Vagina (tissue), 2 donors: ENCODE measurements around the gene EMSY. TPM values are rescaled to one million over a fixed set of nuclear protein-coding genes. Genes with fewer than 3 reads are reported as not detected.
"Not testable (repeated sequence)": the region's sequence is repeated elsewhere in the genome, so short reads cannot be mapped to it uniquely, and the experiment has no call there.

Source experiments
- DNase-seq, 2 donors: peaks; one replicate each; pipeline ENCODE4 v3.0.0-alpha.2; 2017; ENCODE audit errors: extremely low spot score in 2 of 2
- H3K27ac ChIP-seq: fragments of 200-600 bp; sonication (generic); one replicate; pipeline ENCODE4 v1.5.1; 2019
- H3K27me3 ChIP-seq: fragments of 200-600 bp; sonication (generic); one replicate; pipeline ENCODE4 v1.5.1; 2019
- H3K36me3 ChIP-seq, 2 donors: fragments of 200-600 bp; sonication (generic); one replicate each; pipeline ENCODE4 v1.5.1; 2017 to 2019
- H3K4me1 ChIP-seq: fragments of 200-600 bp; sonication (generic); one replicate; pipeline ENCODE4 v1.5.1; 2019
- H3K4me3 ChIP-seq, 2 donors: fragments of 200-600 bp; sonication (generic); 1 replicate in 1 of 2; 2 replicates in 1 of 2; pipeline ENCODE4 v1.5.1; 2016 to 2019
- H3K9me3 ChIP-seq: fragments of 200-600 bp; sonication (generic); one replicate; pipeline ENCODE4 v1.5.1; 2019
- POLR2A ChIP-seq, 2 donors: fragments of 450-650 bp; IDR thresholded peaks; one replicate each; pipeline ENCODE4 v1.6.1; 2017; ENCODE audit warnings: antibody characterized with exemption in 2 of 2, mild to moderate bottlenecking in 2 of 2, moderate library complexity in 2 of 2
- POLR2AphosphoS5 ChIP-seq, 2 donors: sonication (generic); formaldehyde crosslinking; IDR thresholded peaks; one replicate each; pipeline ENCODE4 v1.9.0; 2017; ENCODE audit warnings: antibody characterized with exemption in 2 of 2, mild to moderate bottlenecking in 2 of 2, low read depth in 1 of 2; ENCODE audit not compliant: insufficient read depth in 1 of 2
- intact Hi-C: fragments of 100-400 bp; cut with DNase I; formaldehyde crosslinking; loops from one replicate; pipeline ENCODE4 v1.15.1; 2023
- total RNA-seq: library from RNA; depleted of rRNA; stranded (reverse); fragments of >200 nt; gene quantifications from one replicate; pipeline ENCODE4 v1.2.3, GENCODE V29; 2016
- TF ChIP-seq, protein P1 (sequence below), 3 experiments: fragments of 450-650 bp in 2 of 3; fragments of 200-600 bp in 1 of 3; sonication (generic) in 1 of 3; IDR thresholded peaks; one replicate each; pipeline ENCODE4 v1.5.1; 2017 to 2019; ENCODE audit warnings: antibody characterized with exemption in 3 of 3, mild to moderate bottlenecking in 2 of 3, moderate library complexity in 2 of 3

Gene EMSY
- total RNA-seq, 1 donor from 2014 or later, result 31.2 TPM

- no peak overlapping the region for H3K4me3 ChIP-seq
- DNase-seq, result no peak
- TF ChIP-seq POLR2AphosphoS5 (IDR thresholded peaks at IDR 0.05; ENCODE audit: insufficient read depth in 1 of 2, low read depth in 1 of 2), result no peak
- intact Hi-C loops, result no loop called here
- H3K36me3 ChIP-seq, result no peaks in the 10 kb centered on the region
- no peaks in the 10 kb centered on the region for H3K27me3 ChIP-seq
- no peaks in the 10 kb centered on the region for H3K9me3 ChIP-seq
- H3K27ac ChIP-seq, result no peak overlapping the region
- no peaks in the 10 kb centered on the region for H3K4me1 ChIP-seq
These were observed 123.3 kb downstream of the EMSY start for GRCh38 chr11:76568139-76568538.

DNA sequence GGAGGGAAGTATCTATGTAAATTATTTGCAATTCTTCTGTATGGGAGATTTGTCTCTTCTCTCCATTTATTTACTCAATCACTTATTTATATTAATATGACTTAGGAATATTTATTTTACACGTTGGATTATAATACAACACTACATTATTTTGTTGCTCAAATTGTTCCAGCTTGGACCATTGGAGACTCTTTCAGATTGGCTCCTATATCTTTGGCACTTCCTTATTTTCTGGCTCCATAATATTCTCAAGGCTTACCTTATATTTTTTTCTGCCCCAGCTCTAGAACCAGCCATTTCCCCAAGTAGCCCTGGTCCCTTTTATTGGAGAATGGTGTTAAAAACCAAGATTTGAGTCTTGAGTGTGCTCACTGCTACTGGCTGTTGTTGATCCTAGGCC is 123.8 kb downstream of the EMSY start:
- TF ChIP-seq, protein P1, sequence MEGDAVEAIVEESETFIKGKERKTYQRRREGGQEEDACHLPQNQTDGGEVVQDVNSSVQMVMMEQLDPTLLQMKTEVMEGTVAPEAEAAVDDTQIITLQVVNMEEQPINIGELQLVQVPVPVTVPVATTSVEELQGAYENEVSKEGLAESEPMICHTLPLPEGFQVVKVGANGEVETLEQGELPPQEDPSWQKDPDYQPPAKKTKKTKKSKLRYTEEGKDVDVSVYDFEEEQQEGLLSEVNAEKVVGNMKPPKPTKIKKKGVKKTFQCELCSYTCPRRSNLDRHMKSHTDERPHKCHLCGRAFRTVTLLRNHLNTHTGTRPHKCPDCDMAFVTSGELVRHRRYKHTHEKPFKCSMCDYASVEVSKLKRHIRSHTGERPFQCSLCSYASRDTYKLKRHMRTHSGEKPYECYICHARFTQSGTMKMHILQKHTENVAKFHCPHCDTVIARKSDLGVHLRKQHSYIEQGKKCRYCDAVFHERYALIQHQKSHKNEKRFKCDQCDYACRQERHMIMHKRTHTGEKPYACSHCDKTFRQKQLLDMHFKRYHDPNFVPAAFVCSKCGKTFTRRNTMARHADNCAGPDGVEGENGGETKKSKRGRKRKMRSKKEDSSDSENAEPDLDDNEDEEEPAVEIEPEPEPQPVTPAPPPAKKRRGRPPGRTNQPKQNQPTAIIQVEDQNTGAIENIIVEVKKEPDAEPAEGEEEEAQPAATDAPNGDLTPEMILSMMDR (IDR thresholded peaks at IDR 0.05), result no peak
- TF ChIP-seq POLR2AphosphoS5 (IDR thresholded peaks at IDR 0.05; ENCODE audit: insufficient read depth in 1 of 2, low read depth in 1 of 2) (no peak), POLR2A (IDR thresholded peaks at IDR 0.05) (no peak)
- H3K9me3 ChIP-seq, result no peaks in the 10 kb centered on the region
- intact Hi-C loops, result no loop called here
- no peak overlapping the region for H3K27ac ChIP-seq
- no peak for DNase-seq
- no peak overlapping the region for H3K4me3 ChIP-seq
- no peaks in the 10 kb centered on the region for H3K27me3 ChIP-seq
- H3K4me1 ChIP-seq, result no peaks in the 10 kb centered on the region
- H3K36me3 ChIP-seq, result no peaks in the 10 kb centered on the region

DNA sequence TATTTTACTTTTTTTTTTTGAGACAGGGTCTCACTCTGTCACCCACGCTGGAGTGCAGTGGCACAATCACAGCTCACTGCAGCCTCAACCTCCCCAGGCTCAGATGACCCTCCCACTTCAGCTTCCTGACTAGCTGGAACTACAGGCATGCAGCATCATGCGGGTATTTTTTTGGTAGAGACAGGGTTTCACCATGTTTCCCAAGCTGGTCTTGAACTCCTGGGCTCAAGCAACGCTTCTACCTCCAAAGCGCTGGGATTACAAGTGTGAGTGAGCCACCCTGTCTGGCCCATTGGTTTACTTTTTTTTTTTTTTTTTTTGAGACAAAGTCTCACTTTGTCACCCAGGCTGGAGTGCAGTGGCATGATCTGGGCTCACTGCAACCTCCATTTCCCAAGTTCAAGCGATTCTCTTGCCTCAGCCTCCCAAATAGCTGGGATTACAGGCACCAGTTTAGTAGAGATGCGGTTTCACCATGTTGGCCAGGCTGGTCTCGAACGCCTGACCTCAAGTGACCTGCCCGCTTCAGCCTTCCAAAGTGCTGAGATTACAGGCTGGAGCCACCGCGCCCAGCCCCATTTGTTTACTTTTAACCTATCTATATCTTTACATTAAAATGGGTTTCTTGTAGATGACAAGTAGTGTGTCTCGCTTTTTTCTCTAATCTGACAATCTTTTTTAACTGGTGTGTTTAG is 127.5 kb downstream of the EMSY start:
- DNase-seq, H3K36me3 ChIP-seq, H3K4me3 ChIP-seq, H3K9me3 ChIP-seq, H3K27me3 ChIP-seq, H3K4me1 ChIP-seq, intact Hi-C loops, H3K27ac ChIP-seq: not testable (repeated sequence)

- H3K9me3 ChIP-seq, result no peaks in the 10 kb centered on the region
- no peaks in the 10 kb centered on the region for H3K27me3 ChIP-seq
- intact Hi-C loops, result no loop called here
- H3K36me3 ChIP-seq, result no peaks in the 10 kb centered on the region
- DNase-seq, result no peak
- TF ChIP-seq POLR2AphosphoS5 (IDR thresholded peaks at IDR 0.05; ENCODE audit: insufficient read depth in 1 of 2, low read depth in 1 of 2), result no peak
- TF ChIP-seq, protein P1 (IDR thresholded peaks at IDR 0.05), result no peak
- no peak for TF ChIP-seq POLR2A (IDR thresholded peaks at IDR 0.05)
- peaks cover 21% of the 10 kb centered on the region for H3K4me1 ChIP-seq
- no peak overlapping the region for H3K4me3 ChIP-seq
- H3K27ac ChIP-seq, result no peak overlapping the region
These were observed 129.6 kb downstream of the EMSY start for GRCh38 chr11:76574406-76574805.

DNA sequence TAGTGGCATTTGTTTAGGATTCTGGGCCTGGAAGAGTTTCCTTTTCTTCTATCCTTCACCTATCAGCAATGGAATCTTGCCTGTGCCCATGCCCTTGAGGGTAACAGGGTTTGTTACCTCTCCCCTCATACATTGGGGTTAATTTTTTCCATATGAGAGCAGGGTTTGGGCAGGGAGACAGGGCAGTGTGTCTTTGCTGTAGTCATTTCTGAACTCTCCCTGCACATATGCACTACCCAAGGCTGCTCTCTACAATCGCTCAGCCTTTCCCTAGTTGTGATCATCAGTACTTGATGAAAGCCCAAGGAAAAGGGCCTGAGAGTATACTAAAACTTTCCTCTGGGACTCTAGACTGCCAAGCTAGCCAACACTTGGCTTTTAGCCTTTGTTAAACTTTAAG is 130.1 kb downstream of the EMSY start:
- intact Hi-C loops, result no loop called here
- Histone ChIP-seq H3K4me3 (no peak overlapping the region), H3K27me3 (no peaks in the 10 kb centered on the region), H3K9me3 (no peaks in the 10 kb centered on the region), H3K36me3 (no peaks in the 10 kb centered on the region), H3K4me1 (peaks cover 26% of the 10 kb centered on the region), H3K27ac (no peak overlapping the region)
- no peak for TF ChIP-seq POLR2AphosphoS5 (IDR thresholded peaks at IDR 0.05; ENCODE audit: insufficient read depth in 1 of 2, low read depth in 1 of 2)
- TF ChIP-seq POLR2A (IDR thresholded peaks at IDR 0.05), result no peak
- TF ChIP-seq, protein P1 (IDR thresholded peaks at IDR 0.05), result no peak
- DNase-seq, result no peak

DNA sequence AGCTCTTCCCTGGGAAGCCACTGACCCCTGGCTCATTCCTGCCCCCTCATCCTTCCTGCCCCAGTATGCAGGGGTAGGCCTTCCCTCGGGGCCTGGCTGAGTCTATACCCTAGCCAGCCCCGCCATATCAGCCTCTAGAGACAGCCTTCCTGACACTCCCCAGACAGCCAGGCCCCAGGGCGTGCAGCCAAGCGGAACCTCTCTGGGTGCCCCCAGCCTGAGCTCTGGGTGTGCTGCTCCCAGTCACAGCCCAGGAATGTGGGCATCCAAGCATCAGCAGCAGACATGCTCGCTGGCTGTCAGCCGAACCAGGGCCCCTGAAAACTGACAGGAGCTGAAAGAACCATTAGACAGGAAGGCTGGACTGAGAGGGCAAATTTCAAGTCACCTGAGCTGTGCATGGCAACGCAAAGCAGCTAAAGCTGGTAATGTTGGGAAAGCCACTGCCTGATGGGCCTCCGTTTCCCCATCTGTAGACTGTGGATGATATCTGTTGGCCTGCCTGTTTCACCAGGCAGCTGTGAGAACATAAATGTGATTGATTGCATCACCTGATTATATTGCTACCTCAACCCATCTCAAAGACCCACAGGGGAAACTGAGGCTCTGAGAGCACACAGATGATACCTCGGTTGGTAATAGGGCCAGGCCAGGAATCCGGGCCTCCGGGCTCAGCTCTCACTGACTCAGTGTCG is 132.6 kb downstream of the EMSY start:
- intact Hi-C loops, result no loop called here
- no peaks in the 10 kb centered on the region for H3K36me3 ChIP-seq
- H3K9me3 ChIP-seq, result no peaks in the 10 kb centered on the region
- no peaks in the 10 kb centered on the region for H3K27me3 ChIP-seq
- H3K27ac ChIP-seq, result peak overlapping the region; percentile 4
- no peak for TF ChIP-seq POLR2A (IDR thresholded peaks at IDR 0.05)
- TF ChIP-seq POLR2AphosphoS5 (IDR thresholded peaks at IDR 0.05; ENCODE audit: insufficient read depth in 1 of 2, low read depth in 1 of 2), result no peak
- TF ChIP-seq, protein P1 (IDR thresholded peaks at IDR 0.05), result no peak
- no peak for DNase-seq
- peaks cover 29% of the 10 kb centered on the region for H3K4me1 ChIP-seq
- H3K4me3 ChIP-seq, result no peak overlapping the region
